Mesenchymal stem cell (in vitro differentiated cells and primary cell): ENCODE measurements around the gene KLRB1.

Experiments
- DNase-seq: peaks from one replicate; pipeline ENCODE4 v3.0.0-alpha.2; 2013
- H2AFZ ChIP-seq: one replicate; pipeline ENCODE4 v1.6.1; 2013; ENCODE audit warnings: low read depth, mild to moderate bottlenecking, control low read depth, inconsistent platforms, low read length, moderate library complexity
- H2AK5ac ChIP-seq: 2 replicates; pipeline ENCODE4 v1.6.1; 2013; ENCODE audit warnings: low read length, moderate library complexity, mild to moderate bottlenecking, inconsistent platforms; ENCODE audit not compliant: severe bottlenecking
- H2BK120ac ChIP-seq: one replicate; pipeline ENCODE4 v1.6.1; 2013; ENCODE audit warnings: low read depth, mild to moderate bottlenecking, inconsistent platforms, low read length, moderate library complexity
- H2BK12ac ChIP-seq, 2 experiments: one replicate each; pipeline ENCODE4 v1.6.1; 2013; ENCODE audit warnings: inconsistent platforms in 2 of 2, low read length in 2 of 2, mild to moderate bottlenecking in 2 of 2, moderate library complexity in 2 of 2, control low read depth in 1 of 2
- H2BK15ac ChIP-seq: one replicate; pipeline ENCODE4 v1.6.1; 2013; ENCODE audit warnings: mild to moderate bottlenecking, low read depth, inconsistent platforms; ENCODE audit not compliant: poor library complexity, severe bottlenecking
- H2BK5ac ChIP-seq: 2 replicates; pipeline ENCODE4 v1.6.1; 2013; ENCODE audit warnings: low read depth, mild to moderate bottlenecking, low read length, control low read depth, inconsistent platforms; ENCODE audit not compliant: poor library complexity, severe bottlenecking
- H3K14ac ChIP-seq, 2 experiments: one replicate each; pipeline ENCODE4 v1.6.1; 2013; ENCODE audit warnings: inconsistent platforms in 2 of 2, low read length in 2 of 2, control low read depth in 1 of 2, mild to moderate bottlenecking in 1 of 2, moderate library complexity in 1 of 2
- H3K18ac ChIP-seq, 2 experiments: one replicate each; pipeline ENCODE4 v1.6.1; 2013; ENCODE audit warnings: inconsistent platforms in 2 of 2, low read length in 2 of 2, control low read depth in 1 of 2, low read depth in 1 of 2, mild to moderate bottlenecking in 1 of 2
- H3K23ac ChIP-seq, 2 experiments: one replicate each; pipeline ENCODE4 v1.6.1; 2013; ENCODE audit warnings: inconsistent platforms in 2 of 2, low read length in 2 of 2, mild to moderate bottlenecking in 2 of 2, moderate library complexity in 2 of 2, control low read depth in 1 of 2
- H3K27ac ChIP-seq: 2 replicates; pipeline ENCODE4 v1.5.1; 2013; ENCODE audit warnings: mild to moderate bottlenecking, moderate library complexity, low read length, control low read depth, inconsistent platforms; ENCODE audit not compliant: poor library complexity, severe bottlenecking
- H3K27me3 ChIP-seq, 2 experiments: 2 replicates each; pipeline versions ENCODE4 v1.6.1 to v1.7.0; 2013; ENCODE audit warnings: low read length in 2 of 2, mild to moderate bottlenecking in 2 of 2, moderate library complexity in 2 of 2, control low read depth in 1 of 2, inconsistent platforms in 1 of 2; ENCODE audit not compliant: control insufficient read depth in 1 of 2, insufficient read depth in 1 of 2
- H3K36me3 ChIP-seq, 2 experiments: 2 replicates each; pipeline versions ENCODE4 v1.6.1 to v1.7.0; 2013; ENCODE audit warnings: low read length in 2 of 2, control low read depth in 1 of 2, inconsistent platforms in 1 of 2, low read depth in 1 of 2, mild to moderate bottlenecking in 1 of 2; ENCODE audit not compliant: insufficient read depth in 2 of 2, control insufficient read depth in 1 of 2
- H3K4ac ChIP-seq, 2 experiments: one replicate each; pipeline ENCODE4 v1.6.1; 2013; ENCODE audit warnings: inconsistent platforms in 2 of 2, low read length in 2 of 2, mild to moderate bottlenecking in 2 of 2, moderate library complexity in 2 of 2, control low read depth in 1 of 2, low read depth in 1 of 2
- H3K4me1 ChIP-seq: 2 replicates; pipeline ENCODE4 v1.6.1; 2013; ENCODE audit warnings: low read depth, low read length, control low read depth; ENCODE audit not compliant: control insufficient read depth, insufficient read depth
- H3K4me2 ChIP-seq: 2 replicates; pipeline ENCODE4 v1.6.1; 2013; ENCODE audit warnings: low read length, mild to moderate bottlenecking, inconsistent platforms; ENCODE audit not compliant: poor library complexity, severe bottlenecking
- H3K4me3 ChIP-seq, 2 experiments: 2 replicates each; pipeline versions ENCODE4 v1.5.1 to v1.7.0; 2013; ENCODE audit warnings: low read length in 2 of 2, mild to moderate bottlenecking in 2 of 2, control low read depth in 1 of 2, low read depth in 1 of 2; ENCODE audit not compliant: insufficient read depth in 1 of 2
- H3K79me1 ChIP-seq: replicated peaks from 2 replicates; pipeline ENCODE4 v1.6.1; 2013; ENCODE audit warnings: mild to moderate bottlenecking, control low read depth, low read length, inconsistent platforms; ENCODE audit not compliant: poor library complexity, severe bottlenecking
- H3K9ac ChIP-seq: 2 replicates; pipeline ENCODE4 v1.7.0; 2013; ENCODE audit warnings: mild to moderate bottlenecking, low read length, moderate library complexity
- H3K9me3 ChIP-seq: 2 replicates; pipeline ENCODE4 v1.7.0; 2013; ENCODE audit warnings: mild to moderate bottlenecking, low read length; ENCODE audit not compliant: control insufficient read depth
- H4K8ac ChIP-seq: one replicate; pipeline ENCODE4 v1.6.1; 2013; ENCODE audit warnings: inconsistent platforms, mild to moderate bottlenecking, low read length, moderate library complexity
- H4K91ac ChIP-seq: one replicate; pipeline ENCODE4 v1.6.1; 2013; ENCODE audit warnings: mild to moderate bottlenecking, low read length, inconsistent platforms
- WGBS: methylation state at CpG from one replicate; pipeline ENCODE4 v1.1.7; 2013; ENCODE audit warnings: mixed read lengths; 5-methylcytosine and 5-hydroxymethylcytosine counted together

Gene KLRB1

DNA sequence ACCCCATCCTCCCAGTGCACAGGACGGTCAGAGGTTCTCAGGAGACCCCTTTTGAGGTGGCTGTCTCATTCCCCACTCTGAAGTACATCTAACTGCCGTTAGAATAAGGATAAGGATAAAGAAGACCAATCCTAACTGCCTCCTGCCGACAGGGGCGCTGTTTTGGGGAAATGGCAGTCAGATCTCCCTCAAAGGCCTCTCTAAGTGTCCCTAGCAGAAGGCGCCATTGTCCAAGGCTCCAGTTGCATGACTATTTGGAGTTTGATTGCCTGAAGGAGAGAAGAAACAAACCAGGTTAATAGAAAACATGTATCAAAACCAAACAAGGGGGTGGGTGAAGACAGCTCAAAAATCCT, 29.1 kb upstream of the KLRB1 start:
- H3K23ac ChIP-seq, result no peak overlapping the region
- no peak overlapping the region for H2BK5ac ChIP-seq
- H3K4me1 ChIP-seq, result no peaks in the 10 kb centered on the region
- H3K4me2 ChIP-seq, result no peak overlapping the region
- no peak overlapping the region for H2BK12ac ChIP-seq
- no peak overlapping the region for H3K14ac ChIP-seq
- H2AFZ ChIP-seq, result no peak overlapping the region
- no peak for DNase-seq
- no peak overlapping the region for H3K9ac ChIP-seq
- H2BK120ac ChIP-seq, result no peak overlapping the region
- no peak overlapping the region for H4K8ac ChIP-seq
- H3K27ac ChIP-seq, result no peak overlapping the region
- no peak overlapping the region for H3K4me3 ChIP-seq
- peaks cover 0 to 3% of the 10 kb centered on the region in 2 experiments for H3K36me3 ChIP-seq
- no peaks in the 10 kb centered on the region for H3K79me1 ChIP-seq
- no peak overlapping the region for H2AK5ac ChIP-seq
- H4K91ac ChIP-seq, result no peak overlapping the region
- no peak overlapping the region for H3K18ac ChIP-seq
- peak overlapping the region in 1 of 2 experiments; percentile 16 for H3K4ac ChIP-seq
- WGBS, result 88% methylated on average over 5 of the region's 5 CpGs
- H3K27me3 ChIP-seq, result no peaks in the 10 kb centered on the region
- no peak overlapping the region for H2BK15ac ChIP-seq
- H3K9me3 ChIP-seq, result no peaks in the 10 kb centered on the region

DNA sequence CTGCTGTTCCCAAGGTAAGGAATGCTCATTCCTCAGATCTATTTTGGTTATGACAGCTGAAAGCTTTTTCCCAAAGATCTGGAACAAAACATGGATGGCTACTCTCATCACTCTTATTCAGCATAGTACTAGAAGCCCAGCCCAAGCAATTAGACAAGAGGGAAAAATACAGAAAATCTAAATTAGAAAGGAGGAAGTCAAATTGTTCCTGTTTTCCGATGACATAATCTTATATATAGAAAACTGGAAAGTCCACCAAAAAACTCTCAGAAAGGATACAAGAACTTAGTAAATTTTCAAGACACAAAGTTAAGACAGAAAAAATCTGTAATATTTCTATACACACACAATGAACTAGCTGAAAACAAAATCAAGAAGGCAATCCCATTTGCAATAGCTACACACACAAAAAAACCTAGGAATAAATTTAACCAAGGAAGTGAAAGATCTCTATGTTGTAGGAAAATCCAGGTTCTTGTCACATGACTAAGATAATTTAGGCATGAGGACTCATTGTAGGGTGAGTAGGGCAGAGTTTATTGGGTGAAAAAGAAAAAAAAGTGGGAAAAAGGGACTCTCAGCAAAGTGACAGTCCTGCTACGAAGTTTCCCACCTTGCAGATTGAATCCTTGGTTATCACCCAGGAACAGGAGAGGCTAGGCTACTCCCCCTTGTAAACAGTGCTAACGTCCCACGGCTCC, 28.6 kb upstream of the KLRB1 start:
- DNase-seq, result no peak
- no peak overlapping the region for H2BK5ac ChIP-seq
- peak overlapping the region in 1 of 2 experiments; percentile 16 for H3K4ac ChIP-seq
- no peak overlapping the region for H3K18ac ChIP-seq
- no peak overlapping the region for H3K14ac ChIP-seq
- H4K91ac ChIP-seq, result no peak overlapping the region
- H3K4me2 ChIP-seq, result no peak overlapping the region
- H2BK120ac ChIP-seq, result no peak overlapping the region
- no peaks in the 10 kb centered on the region for H3K36me3 ChIP-seq
- no peak overlapping the region for H2BK12ac ChIP-seq
- no peaks in the 10 kb centered on the region for H3K9me3 ChIP-seq
- H3K4me1 ChIP-seq, result no peaks in the 10 kb centered on the region
- no peak overlapping the region for H2AK5ac ChIP-seq
- no peaks in the 10 kb centered on the region for H3K27me3 ChIP-seq
- no peak overlapping the region for H2BK15ac ChIP-seq
- no peaks in the 10 kb centered on the region for H3K79me1 ChIP-seq
- no peak overlapping the region for H3K4me3 ChIP-seq
- no peak overlapping the region for H3K23ac ChIP-seq
- WGBS, result 95% methylated on average over 3 of the region's 4 CpGs
- H3K9ac ChIP-seq, result no peak overlapping the region
- H2AFZ ChIP-seq, result no peak overlapping the region
- H4K8ac ChIP-seq, result no peak overlapping the region
- H3K27ac ChIP-seq, result no peak overlapping the region

- no peak overlapping the region for H3K4me2 ChIP-seq
- WGBS, result 96% methylated on average over 2 of the region's 2 CpGs
- H3K4me1 ChIP-seq, result no peaks in the 10 kb centered on the region
- no peaks in the 10 kb centered on the region for H3K79me1 ChIP-seq
- H3K18ac ChIP-seq, result no peak overlapping the region
- no peaks in the 10 kb centered on the region for H3K36me3 ChIP-seq
- no peak overlapping the region for H2AFZ ChIP-seq
- H2BK15ac ChIP-seq, result no peak overlapping the region
- H4K8ac ChIP-seq, result no peak overlapping the region
- H4K91ac ChIP-seq, result no peak overlapping the region
- H2AK5ac ChIP-seq, result no peak overlapping the region
- H3K4me3 ChIP-seq, result no peak overlapping the region
- no peak overlapping the region for H2BK5ac ChIP-seq
- DNase-seq, result no peak
- H2BK120ac ChIP-seq, result no peak overlapping the region
- H3K23ac ChIP-seq, result no peak overlapping the region
- no peak overlapping the region for H3K4ac ChIP-seq
- H3K14ac ChIP-seq, result no peak overlapping the region
- no peak overlapping the region for H2BK12ac ChIP-seq
- H3K27ac ChIP-seq, result no peak overlapping the region
- no peak overlapping the region for H3K9ac ChIP-seq
- no peaks in the 10 kb centered on the region for H3K27me3 ChIP-seq
- no peaks in the 10 kb centered on the region for H3K9me3 ChIP-seq
Measured at GRCh38 chr12:9634969-9635754, 27.4 kb upstream of the KLRB1 start.

GRCh38 chr12:9634177-9634803, 26.6 kb upstream of the KLRB1 start:
- DNase-seq, result peak; percentile 58
- Histone ChIP-seq H3K9ac (no peak overlapping the region), H3K14ac (no peak overlapping the region), H3K23ac (no peak overlapping the region), H2BK12ac (no peak overlapping the region), H3K4me2 (no peak overlapping the region), H3K4ac (no peak overlapping the region), H3K9me3 (no peaks in the 10 kb centered on the region), H3K27me3 (no peaks in the 10 kb centered on the region), H3K18ac (no peak overlapping the region), H2BK15ac (no peak overlapping the region), H3K4me1 (no peaks in the 10 kb centered on the region), H4K91ac (no peak overlapping the region), H2AK5ac (no peak overlapping the region), H3K36me3 (no peaks in the 10 kb centered on the region), H2AFZ (no peak overlapping the region), H3K27ac (no peak overlapping the region), H3K4me3 (no peak overlapping the region), H3K79me1 (no peaks in the 10 kb centered on the region), H4K8ac (no peak overlapping the region), H2BK120ac (no peak overlapping the region), H2BK5ac (no peak overlapping the region)
- 77% methylated on average over 1 of the region's 2 CpGs for WGBS
